Pons (tissue), 1 donor: ENCODE data around the gene LPP.
A peak's percentile ranks its signal among the peaks of the same experiment; 100 is the strongest.

Experiments
- DNase-seq: peaks from one replicate; pipeline ENCODE4 v3.0.0-alpha.2; 2016; ENCODE audit warnings: low spot score

Gene LPP

DNA sequence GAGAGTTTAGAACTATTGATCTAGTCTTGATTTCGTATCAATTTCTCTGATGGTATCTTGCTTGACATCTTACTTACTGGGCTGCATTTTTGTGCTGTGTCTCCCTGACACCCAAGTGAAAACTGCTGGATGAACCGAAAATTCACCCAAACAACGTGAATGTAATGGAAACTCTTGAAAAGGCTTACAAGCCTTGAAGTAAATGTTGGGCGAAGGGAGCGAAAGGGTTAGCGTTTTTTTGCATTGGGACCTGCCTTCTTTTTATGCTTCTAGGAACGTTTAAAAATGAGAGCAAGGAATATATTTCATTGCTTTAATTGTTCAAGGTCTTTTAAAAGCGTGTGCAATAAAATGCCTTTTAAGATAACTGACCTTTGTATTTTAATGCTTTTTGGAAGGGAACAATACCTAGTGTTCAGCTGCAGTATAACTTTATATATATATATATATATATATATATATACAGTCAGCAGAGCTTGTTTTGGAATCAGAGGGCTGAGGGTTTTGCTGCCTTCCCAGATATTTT is 94.1 kb downstream of the LPP start:
- no peak for DNase-seq

DNA sequence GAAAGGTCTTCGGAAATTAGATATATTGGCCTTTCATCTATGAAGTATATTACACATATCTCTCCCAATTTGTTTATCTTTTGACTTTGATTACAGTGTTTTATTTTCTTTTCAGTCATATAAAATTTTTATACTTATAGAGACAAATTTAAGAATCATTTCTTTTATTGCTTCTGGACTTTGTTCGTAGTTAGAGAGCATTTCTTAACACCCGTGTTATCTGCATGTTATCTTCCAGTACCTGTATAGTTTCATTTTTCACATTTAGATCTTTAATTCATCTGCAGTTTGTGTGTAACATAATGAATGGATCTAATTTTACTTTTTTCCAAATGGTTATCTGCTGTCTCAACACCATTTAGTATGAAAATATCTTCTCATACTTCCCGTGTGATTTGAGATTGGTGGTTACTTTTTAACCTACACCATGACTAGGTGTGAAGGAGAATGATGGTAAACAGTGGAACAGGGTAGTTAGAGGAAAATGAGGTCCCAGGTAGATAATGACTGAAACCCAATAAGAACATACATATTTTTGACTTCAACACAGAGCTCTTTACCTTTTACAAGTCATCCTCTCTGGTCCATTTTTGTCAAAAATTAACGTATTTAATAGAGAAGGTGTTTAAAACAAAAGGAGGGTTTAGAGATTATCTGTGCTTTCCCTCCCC is 99.3 kb downstream of the LPP start:
- DNase-seq, result no peak

DNA sequence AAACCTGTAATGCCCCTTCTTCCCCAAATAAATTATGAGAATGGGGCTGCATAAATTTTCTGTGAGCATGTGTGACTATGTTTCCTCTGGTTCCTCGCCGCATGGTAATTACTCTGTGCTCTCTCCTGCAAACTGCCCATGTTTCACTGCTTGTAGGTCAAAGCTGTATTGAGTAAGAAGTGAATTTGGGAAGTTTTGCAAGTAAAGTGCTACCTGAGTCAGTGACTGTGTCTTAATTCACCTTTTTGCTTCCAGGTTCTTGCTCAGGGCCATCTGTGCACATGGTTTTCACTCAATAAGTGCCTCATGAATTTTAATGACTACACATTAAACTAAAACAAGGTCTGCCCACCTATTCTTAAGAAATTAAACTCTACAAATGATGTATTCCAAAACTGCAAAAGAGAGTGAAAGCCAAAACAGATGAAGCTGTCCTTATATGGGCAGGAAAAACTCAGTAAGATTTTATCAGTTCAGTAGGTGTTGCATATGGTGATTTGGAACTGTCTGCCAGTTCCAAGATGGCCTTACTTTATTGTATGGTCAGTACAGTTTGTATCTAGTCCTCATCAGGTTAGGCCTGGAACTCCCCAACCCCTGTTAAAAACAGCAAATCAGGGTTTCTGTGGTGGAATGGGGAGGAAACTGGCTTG is 100.0 kb downstream of the LPP start:
- no peak for DNase-seq

DNA sequence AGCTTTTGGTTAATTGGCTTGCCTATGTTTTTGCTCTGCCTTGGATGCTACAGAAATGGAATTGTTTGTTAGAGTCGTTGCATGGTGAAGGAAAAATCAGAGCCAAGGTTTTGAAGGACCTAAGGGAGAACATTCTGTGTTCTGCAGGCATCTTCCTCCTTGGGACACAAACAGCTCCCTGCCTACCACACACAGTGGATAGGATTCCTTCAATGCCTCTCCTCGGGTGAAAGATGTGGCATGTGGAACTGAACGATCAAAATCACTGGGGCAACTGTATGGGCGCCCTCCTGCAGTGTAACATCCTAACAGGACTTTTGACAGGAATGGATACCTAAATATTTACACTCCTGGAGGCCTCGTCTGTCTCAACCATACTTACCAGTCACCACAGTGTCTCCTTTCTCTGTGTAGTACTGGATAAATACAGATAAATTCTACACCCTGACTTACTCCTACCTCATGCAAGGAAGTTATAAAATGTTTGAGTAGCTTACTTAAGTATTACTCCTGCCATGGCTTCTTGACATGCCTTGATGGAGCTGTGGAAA is 100.6 kb downstream of the LPP start:
- no peak for DNase-seq

DNA sequence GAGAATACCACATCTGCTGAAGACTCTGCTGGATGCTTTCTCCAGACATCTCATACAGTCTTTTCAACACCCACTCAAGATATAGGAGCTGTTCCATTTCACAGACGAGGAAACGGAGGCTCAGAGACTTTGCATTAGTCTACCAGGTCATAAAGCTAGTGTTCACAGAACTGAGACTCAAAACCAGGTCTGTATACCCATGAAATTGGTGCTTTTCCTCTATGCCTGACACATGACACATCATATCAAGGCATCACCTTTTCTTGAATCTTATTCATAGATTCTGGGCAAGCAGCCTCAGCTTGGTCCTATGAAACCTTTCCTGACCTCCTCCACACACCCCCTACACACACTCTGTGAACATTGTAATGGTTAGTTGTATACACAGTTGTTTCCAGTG is 101.2 kb downstream of the LPP start:
- no peak for DNase-seq

DNA sequence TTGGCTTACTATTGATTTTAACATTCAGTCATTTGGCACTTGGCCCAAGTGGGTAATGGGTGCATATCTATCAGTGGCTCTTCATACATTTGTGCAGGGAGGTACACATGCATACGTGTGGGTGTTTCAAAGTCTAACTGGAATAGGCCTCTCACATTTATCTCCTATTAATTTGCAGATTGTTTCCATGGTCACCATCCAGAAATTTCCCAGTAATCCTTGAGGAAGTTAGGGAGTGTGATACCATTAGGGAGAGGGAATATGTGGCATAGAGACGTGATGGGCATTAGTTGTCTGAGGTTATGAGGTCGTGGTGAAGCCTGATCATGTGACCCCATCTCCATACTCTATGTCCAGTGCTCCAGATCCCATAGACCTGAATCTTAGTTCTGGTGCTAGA is 102.8 kb downstream of the LPP start:
- DNase-seq, result no peak

DNA sequence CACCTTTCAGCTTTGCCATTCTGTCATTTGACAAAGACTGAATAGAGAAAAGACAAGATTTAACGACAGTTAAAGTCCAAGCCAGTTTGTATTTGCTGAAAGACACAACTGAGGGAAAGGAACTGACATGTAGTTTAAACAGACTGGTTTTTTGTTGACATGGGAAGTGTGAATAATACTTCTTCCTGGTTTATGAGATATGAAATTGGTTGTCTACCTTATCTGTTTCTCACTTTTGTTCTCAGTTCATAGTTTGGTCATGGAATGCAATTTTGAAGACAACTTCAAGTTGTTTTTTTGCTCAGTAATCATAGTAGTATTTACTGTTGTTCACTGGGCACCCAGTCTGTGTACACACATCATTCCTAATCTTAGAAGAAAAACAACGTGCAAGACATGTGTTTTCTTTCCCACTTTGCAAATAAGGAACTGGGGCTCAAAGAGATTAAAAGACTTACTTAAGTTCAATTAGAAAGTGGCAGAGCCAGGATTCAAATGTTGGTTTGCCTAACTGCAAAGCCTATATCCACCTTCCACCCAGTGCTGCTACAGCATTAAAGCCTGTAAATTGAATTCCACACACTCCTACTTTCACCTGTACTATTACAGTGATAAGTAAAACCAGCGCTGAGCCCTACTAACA is 103.5 kb downstream of the LPP start:
- no peak for DNase-seq

DNA sequence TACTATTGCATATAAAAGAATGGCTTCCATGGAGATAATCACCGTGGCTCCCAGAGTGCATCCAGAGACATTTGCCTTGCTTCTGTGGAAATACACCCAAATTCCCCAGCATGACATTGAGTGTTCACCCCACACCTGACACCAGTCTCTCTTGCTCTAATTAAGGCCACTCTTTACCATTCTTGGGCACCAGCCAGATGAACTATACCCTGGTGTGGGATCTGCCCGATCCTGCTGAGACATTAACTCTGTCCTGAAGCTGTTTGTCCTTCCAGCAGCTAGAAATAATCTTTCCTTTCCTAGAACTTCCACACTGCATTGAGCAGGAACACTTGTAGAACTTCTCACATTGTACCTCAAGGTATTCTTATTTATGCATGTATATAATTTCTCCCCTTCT is 105.2 kb downstream of the LPP start:
- no peak for DNase-seq

DNA sequence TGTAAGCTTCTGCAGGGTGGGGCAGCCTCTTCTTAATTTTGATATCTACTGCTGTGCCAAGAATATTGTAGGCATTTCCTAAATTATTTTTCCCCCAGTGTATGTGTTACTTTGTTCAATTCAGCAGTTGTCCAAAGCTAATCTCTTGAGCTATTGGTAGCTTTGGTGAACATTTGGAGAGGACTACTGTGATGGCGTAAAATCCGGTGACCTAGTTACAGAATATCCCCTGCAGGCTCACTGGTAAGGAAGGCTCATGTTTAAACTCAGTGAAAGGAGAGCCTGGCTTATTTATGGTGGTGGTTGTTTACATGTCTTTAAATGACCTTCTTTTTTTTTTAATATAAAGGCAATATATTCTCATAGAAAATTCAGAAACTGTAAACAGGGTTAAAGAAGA is 105.6 kb downstream of the LPP start:
- DNase-seq, result no peak

DNA sequence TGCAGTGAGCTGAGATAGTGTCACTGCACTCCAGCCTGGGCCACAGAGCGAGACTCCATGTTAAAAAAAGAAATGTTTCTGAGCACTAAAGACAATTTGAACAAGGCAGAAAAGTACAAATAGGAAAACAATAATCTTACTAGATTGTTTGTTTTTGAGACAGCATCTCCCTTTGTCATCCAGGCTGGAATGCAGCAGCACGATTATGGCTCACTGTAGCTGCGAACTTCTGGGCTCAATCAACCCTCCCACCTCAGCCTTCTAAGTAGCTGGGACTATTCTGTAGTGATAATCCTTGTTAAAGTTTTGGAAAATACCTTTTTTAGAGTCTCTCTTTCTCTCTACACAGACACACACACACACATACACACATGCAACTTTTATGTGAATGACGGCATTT is 107.1 kb downstream of the LPP start:
- no peak for DNase-seq

DNA sequence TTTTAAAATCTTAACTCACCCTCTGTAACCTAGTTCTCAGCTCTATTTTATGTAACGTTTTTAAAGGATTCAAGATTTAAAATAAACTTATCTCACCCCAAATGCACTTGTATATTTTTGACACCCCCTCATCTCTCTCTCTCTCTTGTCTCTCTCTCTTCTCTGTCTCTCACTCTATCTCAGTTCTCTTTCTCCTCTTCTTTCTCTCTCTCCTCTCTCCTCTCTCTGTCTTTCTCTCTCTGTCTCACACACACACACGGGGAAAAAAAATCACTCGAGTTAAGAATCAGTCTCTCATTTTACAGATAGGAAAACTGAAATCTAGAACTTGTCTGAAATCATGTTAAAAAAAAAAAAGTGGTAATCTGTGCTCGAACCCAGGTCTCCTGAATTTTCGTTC is 108.5 kb downstream of the LPP start:
- no peak for DNase-seq

DNA sequence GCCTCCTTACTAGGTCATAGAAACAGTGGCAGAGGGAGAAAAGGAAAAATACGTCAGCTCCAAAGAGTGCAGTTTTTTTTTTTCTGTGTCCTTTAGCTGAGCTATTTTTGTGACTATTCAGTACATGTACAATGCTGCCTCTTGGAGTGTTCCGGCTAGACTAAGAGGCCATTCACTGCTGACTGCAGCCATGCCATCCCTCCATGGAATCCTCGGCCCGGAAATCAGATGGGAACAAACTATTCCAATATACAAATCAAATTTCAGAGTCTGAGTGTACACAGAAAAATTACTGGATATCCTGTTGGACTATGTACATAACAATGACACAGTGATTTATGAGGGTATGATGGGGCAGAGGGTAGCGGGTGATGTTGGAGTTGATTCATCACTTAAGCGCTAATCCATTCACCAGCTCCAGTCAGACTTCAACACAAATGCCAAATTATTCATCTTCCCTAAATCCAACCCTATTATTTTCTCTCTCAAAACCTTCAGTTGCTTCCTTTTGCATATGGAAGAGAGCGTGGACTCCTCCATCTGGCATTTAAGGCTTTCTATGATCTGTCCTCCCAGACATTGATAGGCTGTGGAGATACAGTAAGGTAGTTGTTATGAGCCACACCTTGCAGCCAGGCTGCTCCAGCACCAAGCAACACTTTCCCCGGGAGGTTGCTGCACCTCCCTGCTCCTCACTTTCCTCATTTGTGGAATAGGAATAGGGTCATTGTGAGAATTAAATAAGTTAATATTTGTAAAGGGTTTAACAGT is 109.1 kb downstream of the LPP start:
- DNase-seq, result peak; percentile 91

DNA sequence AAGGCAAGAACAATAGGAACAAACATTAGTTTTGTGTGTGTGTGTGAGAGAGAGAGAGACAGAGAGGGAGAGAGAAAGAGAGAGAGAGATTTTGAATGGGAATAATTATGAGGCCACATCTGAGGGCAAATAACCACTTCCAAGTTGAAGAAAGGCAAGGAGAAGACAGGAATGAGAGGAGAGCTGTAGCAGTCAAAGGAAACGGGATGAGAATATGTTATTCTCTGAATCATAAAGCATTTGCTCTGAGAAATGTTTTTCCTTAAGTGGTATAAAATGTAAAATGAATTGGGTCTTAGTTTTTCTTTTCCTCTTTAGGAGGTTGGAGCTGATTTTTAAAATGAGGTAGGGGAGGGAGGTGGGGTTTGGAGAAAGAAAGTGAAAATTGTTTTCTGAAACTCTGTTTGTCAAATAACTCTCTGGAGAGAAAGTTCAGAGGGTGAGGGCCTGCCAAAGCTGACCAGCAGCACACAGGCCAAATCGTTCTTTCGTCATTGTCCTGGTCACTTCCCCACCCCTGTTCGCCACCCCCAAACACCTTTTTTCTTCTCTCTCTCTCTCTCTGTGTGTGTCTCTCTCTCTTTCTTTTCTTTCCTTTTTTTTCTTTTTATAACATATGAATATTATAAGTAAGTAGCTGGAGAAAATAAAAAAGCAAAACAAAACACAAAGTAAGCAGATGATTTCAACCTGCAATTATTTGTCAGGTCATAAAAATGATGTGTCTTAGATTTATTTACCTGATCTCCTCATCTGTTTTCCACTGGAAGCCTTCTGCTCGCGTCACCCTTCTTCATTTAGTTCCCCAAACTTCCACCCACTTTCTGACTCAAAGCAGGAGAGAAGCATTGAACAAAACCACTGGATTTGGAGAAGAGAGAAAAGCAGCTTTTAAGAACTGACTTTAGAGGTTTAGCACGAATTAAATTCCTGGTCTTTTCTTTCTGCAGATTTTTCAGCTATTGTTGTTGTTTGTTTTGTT is 110.6 kb downstream of the LPP start:
- no peak for DNase-seq

DNA sequence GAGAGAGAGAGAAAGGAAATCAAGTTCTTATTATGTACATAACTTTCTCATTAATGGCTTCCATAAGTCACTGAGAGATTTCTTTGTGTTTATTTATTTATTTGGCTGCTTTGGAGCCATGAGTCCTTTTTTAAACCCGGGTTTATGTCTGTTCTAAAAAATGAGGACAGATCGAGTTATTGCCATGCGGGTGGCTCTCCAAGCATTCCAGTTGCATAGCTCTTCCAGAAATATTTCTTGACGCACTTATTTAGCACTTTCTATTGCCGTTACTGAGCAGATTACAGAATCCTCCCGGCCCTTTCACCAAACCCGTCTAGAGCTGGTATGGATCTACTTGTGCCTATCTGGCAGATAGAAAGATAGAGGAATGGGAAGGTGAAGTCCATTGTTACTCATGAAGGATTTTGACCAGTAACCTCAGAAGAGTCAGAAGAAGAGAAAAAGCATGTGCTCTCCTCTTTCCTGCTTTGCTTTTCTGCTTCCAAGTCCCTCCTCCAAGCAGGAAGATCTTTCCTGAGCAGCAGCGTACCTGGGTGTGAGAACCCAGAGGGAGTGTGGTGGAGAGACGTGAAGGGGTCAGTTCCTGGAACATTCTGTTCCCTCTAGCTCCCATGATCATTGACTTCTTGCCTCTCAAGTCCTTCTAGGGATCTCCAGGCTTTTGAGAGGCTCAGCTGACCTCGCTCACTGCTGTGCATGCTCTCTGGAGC is 112.8 kb downstream of the LPP start:
- DNase-seq, result no peak

DNA sequence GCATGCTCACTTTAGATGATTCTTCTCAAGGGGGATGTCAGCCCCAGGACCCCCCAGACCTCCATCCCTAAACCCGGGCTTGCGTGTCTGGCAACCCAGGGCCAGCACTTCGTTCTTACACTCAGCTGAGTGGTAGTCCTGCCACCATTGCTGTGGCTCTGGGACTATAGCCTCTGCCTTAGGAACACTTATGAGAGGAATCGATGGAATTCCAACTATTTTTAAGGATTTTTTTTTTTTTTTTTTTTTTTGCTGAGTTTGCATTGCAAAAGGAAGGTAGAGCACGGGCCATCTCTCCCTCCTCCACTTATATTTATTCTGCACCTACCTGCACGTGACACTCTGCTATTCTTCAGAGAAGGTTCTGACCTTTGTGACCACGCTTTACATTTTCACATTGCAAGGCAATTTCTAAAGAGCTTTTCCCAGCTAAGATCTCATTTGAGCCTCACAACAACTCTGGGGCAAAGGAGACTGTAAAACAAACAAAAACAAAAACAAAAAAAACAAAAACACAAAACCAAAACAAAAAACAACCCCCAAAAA is 113.9 kb downstream of the LPP start:
- no peak for DNase-seq

DNA sequence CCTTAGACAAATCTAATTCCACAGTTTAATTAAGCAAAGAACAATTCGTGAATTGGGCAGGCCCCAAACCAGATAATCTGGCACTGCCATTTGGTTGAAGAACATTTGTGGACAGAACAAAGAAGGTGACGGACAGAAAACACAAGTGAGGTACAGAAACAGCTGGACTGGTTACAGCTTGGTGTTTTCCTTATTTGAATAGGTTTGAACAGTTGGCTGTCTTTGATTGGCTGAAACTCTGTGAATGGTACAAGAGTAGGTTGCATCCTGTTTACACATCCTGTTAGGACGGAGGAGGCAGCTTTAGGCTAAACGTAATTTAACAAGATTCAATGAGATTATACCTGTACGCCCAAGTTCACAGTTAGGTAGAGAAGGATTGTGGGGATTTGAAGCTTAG is 114.4 kb downstream of the LPP start:
- DNase-seq, result no peak

DNA sequence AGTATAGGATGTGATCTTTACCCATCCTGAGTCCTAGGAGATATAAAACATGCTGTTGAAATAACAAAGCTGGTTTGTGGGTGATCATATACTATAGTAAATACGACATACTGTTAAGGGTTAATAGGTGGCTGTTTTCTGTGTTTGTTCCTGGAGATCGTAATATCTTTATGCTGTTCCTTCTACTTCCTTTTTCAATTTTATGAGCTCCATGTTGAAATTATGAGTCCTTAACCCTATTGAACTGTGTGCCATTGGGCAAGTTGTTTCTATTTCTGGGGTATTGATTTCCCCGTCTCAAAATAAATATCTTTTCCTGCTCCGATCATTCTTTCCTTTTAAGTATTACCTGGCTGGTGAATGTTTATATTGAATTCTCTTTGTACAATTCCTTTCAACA is 115.1 kb downstream of the LPP start:
- DNase-seq, result no peak

DNA sequence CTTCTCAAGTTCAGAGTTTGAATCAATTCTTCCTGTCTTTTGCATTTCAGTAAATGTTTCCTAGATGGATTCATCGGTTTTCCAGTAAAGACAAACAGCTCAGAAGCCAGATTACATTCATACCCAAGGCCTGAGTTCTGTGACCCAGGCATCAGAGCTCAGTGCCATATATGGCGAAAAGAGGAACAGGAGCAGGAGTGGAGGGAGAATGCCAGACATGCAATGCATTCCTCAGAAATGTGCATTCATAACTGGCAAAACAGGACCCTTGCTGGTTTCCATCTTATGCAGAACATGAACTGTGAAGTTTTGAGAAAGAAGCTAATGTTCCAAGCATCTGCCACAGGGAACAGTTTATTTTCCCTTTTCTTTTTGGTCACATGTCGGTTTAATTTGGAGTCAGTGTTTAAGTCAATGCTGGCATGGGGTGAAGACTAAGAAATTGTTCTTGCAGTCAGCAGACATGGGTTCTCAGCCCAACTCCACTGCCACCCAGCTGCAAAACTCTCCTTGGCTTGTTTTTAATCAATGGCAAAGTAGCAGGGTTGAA is 116.5 kb downstream of the LPP start:
- DNase-seq, result peak; percentile 65

DNA sequence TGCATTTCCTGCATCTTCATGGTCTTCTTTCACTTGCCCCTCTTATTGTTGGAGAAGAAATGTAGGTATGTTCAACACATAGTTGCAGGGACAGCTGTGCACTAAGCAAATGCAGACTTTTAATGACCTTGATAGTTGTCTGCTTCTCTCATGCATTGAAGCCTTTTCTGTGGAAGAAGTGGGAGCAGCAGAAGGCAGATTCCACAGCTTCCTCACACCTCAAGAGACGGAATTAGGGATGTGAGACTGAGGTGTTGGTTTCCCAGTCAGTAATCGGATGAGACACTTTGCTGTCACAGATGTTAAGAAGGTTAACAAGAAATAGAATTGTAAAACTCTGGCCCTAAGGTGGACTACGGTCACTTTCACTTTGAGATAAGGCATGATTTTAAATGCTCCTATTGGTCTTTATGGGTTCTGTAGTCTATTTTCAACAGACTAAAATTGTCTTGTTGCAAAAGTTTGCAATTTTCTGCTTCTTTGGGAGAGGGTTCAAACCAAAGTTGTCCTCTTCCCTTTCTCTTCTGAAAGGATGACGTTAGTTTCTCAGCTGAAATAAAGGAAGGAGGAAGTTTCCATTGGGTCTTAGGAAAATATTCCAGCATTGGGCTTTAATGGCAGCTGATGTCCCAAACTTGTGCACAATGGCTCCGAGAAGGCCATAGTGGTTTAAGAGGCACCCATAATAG is 117.4 kb downstream of the LPP start:
- no peak for DNase-seq
